ENCODE data around the gene MARCHF4. TPM values are rescaled to one million over a fixed set of nuclear protein-coding genes. Genes with fewer than 3 reads are reported as not detected.

Gene MARCHF4
- total RNA-seq, 2 experiments from 2014 or later, result not detected

Other genes starting within 250 kb of the MARCHF4 start
- 10 to 100 TPM; 20.8 to 25.2 TPM for gene SMARCAL1, start 40.0 kb upstream of the MARCHF4 start, total RNA-seq
- gene RPL37A, start 126.4 kb upstream of the MARCHF4 start, total RNA-seq, result 1,000 to 10,000 TPM; 4,165 to 4,237 TPM

Data from activated CD4-positive, alpha-beta memory T cell treated with anti-CD3 and anti-CD28 coated beads for 36 hours (primary cell).